HG03442 (cell line): ENCODE measurements around the gene BRCA2.

Source experiments
- ATAC-seq: cut with Tn5 transposase; IDR thresholded peaks from one replicate; pipeline ENCODE4 v1.9.1; 2021; ENCODE audit warnings: mild to moderate bottlenecking, moderate library complexity; ENCODE audit not compliant: unreplicated experiment

Gene BRCA2

GRCh38 chr13:32378012-32378411, 62.7 kb downstream of the BRCA2 start:
- no peak for ATAC-seq

GRCh38 chr13:32381539-32381938, 66.2 kb downstream of the BRCA2 start:
- no peak for ATAC-seq

GRCh38 chr13:32383836-32384618, 68.7 kb downstream of the BRCA2 start:
- no peak for ATAC-seq

GRCh38 chr13:32384702-32385101, 69.4 kb downstream of the BRCA2 start:
- no peak for ATAC-seq

- no peak for ATAC-seq
Measured at GRCh38 chr13:32385410-32385809, 70.1 kb downstream of the BRCA2 start.

- ATAC-seq, result peak; percentile 67
Measured at GRCh38 chr13:32390048-32390447, 74.7 kb downstream of the BRCA2 start.

- ATAC-seq, result no peak
Measured at GRCh38 chr13:32390484-32390883, 75.2 kb downstream of the BRCA2 start.

- ATAC-seq, result no peak
Measured at GRCh38 chr13:32391101-32391619, 75.9 kb downstream of the BRCA2 start.

GRCh38 chr13:32403108-32403507, 87.8 kb downstream of the BRCA2 start:
- ATAC-seq, result no peak

- ATAC-seq, result no peak
Measured at GRCh38 chr13:32407854-32408253, 92.5 kb downstream of the BRCA2 start.

GRCh38 chr13:32408296-32409000, 93.1 kb downstream of the BRCA2 start:
- no peak for ATAC-seq

GRCh38 chr13:32409001-32409313, 93.6 kb downstream of the BRCA2 start:
- no peak for ATAC-seq

- no peak for ATAC-seq
Measured at GRCh38 chr13:32409561-32410421, 94.5 kb downstream of the BRCA2 start.

GRCh38 chr13:32413284-32413683, 98.0 kb downstream of the BRCA2 start:
- no peak for ATAC-seq

- ATAC-seq, result no peak
Measured at GRCh38 chr13:32414580-32414979, 99.3 kb downstream of the BRCA2 start.

- no peak for ATAC-seq
Measured at GRCh38 chr13:32415019-32415418, 99.7 kb downstream of the BRCA2 start.

GRCh38 chr13:32417995-32418394, 102.7 kb downstream of the BRCA2 start:
- no peak for ATAC-seq

- no peak for ATAC-seq
Measured at GRCh38 chr13:32419862-32420261, 104.6 kb downstream of the BRCA2 start.

GRCh38 chr13:32423592-32423991, 108.3 kb downstream of the BRCA2 start:
- ATAC-seq, result no peak

- no peak for ATAC-seq
Measured at GRCh38 chr13:32425158-32425557, 109.8 kb downstream of the BRCA2 start.
